Vagina (tissue), 2 donors: Measurements from ENCODE around the gene SLC46A1. TPM values are rescaled to one million over a fixed set of nuclear protein-coding genes. Genes with fewer than 3 reads are reported as not detected.

ENCODE experiments used
- DNase-seq, 2 donors: peaks; one replicate each; pipeline ENCODE4 v3.0.0-alpha.2; 2017; ENCODE audit errors: extremely low spot score in 2 of 2
- H3K27ac ChIP-seq: fragments of 200-600 bp; sonication (generic); one replicate; pipeline ENCODE4 v1.5.1; 2019
- H3K27me3 ChIP-seq: fragments of 200-600 bp; sonication (generic); one replicate; pipeline ENCODE4 v1.5.1; 2019
- H3K36me3 ChIP-seq, 2 donors: fragments of 200-600 bp; sonication (generic); one replicate each; pipeline ENCODE4 v1.5.1; 2017 to 2019
- H3K4me1 ChIP-seq: fragments of 200-600 bp; sonication (generic); one replicate; pipeline ENCODE4 v1.5.1; 2019
- H3K4me3 ChIP-seq, 2 donors: fragments of 200-600 bp; sonication (generic); 1 replicate in 1 of 2; 2 replicates in 1 of 2; pipeline ENCODE4 v1.5.1; 2016 to 2019
- H3K9me3 ChIP-seq: fragments of 200-600 bp; sonication (generic); one replicate; pipeline ENCODE4 v1.5.1; 2019
- POLR2A ChIP-seq, 2 donors: fragments of 450-650 bp; IDR thresholded peaks; one replicate each; pipeline ENCODE4 v1.6.1; 2017; ENCODE audit warnings: antibody characterized with exemption in 2 of 2, mild to moderate bottlenecking in 2 of 2, moderate library complexity in 2 of 2
- POLR2AphosphoS5 ChIP-seq, 2 donors: sonication (generic); formaldehyde crosslinking; IDR thresholded peaks; one replicate each; pipeline ENCODE4 v1.9.0; 2017; ENCODE audit warnings: antibody characterized with exemption in 2 of 2, mild to moderate bottlenecking in 2 of 2, low read depth in 1 of 2; ENCODE audit not compliant: insufficient read depth in 1 of 2
- intact Hi-C: fragments of 100-400 bp; cut with DNase I; formaldehyde crosslinking; loops from one replicate; pipeline ENCODE4 v1.15.1; 2023
- total RNA-seq: library from RNA; depleted of rRNA; stranded (reverse); fragments of >200 nt; gene quantifications from one replicate; pipeline ENCODE4 v1.2.3, GENCODE V29; 2016
- TF ChIP-seq, protein P1 (sequence below), 3 experiments: fragments of 450-650 bp in 2 of 3; fragments of 200-600 bp in 1 of 3; sonication (generic) in 1 of 3; IDR thresholded peaks; one replicate each; pipeline ENCODE4 v1.5.1; 2017 to 2019; ENCODE audit warnings: antibody characterized with exemption in 3 of 3, mild to moderate bottlenecking in 2 of 3, moderate library complexity in 2 of 3

The SLC46A1 gene
- total RNA-seq, 1 donor from 2014 or later = 13.8 TPM

DNA sequence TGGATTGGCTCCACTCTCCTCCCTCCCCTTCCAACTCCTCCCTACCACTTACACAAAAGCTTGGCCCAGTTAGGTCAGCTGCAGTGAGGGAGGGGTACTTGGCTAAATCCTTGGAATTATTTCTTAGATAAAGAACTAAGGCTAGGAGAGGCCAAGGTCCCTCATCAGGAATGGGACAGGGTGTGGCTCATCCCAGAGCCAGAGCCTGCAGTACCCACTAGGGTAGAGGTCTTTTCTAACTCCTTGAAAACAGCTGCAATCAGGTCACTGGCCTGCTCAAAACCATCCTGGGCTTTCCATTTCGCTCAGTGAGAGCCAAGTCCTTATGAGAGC lies 1.9 kb upstream of the SLC46A1 start:
- TF ChIP-seq POLR2A (IDR thresholded peaks at IDR 0.05) = no peak
- no peak for TF ChIP-seq POLR2AphosphoS5 (IDR thresholded peaks at IDR 0.05; ENCODE audit: insufficient read depth in 1 of 2, low read depth in 1 of 2)
- TF ChIP-seq, protein P1, sequence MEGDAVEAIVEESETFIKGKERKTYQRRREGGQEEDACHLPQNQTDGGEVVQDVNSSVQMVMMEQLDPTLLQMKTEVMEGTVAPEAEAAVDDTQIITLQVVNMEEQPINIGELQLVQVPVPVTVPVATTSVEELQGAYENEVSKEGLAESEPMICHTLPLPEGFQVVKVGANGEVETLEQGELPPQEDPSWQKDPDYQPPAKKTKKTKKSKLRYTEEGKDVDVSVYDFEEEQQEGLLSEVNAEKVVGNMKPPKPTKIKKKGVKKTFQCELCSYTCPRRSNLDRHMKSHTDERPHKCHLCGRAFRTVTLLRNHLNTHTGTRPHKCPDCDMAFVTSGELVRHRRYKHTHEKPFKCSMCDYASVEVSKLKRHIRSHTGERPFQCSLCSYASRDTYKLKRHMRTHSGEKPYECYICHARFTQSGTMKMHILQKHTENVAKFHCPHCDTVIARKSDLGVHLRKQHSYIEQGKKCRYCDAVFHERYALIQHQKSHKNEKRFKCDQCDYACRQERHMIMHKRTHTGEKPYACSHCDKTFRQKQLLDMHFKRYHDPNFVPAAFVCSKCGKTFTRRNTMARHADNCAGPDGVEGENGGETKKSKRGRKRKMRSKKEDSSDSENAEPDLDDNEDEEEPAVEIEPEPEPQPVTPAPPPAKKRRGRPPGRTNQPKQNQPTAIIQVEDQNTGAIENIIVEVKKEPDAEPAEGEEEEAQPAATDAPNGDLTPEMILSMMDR (IDR thresholded peaks at IDR 0.05) = no peak
- intact Hi-C loops = no loop called here
- H3K9me3 ChIP-seq = no peaks in the 10 kb centered on the region
- no peaks in the 10 kb centered on the region for H3K36me3 ChIP-seq
- H3K4me3 ChIP-seq = no peak overlapping the region
- H3K27ac ChIP-seq = no peak overlapping the region
- peaks cover 21% of the 10 kb centered on the region for H3K4me1 ChIP-seq
- H3K27me3 ChIP-seq = no peaks in the 10 kb centered on the region
- DNase-seq = no peak

DNA sequence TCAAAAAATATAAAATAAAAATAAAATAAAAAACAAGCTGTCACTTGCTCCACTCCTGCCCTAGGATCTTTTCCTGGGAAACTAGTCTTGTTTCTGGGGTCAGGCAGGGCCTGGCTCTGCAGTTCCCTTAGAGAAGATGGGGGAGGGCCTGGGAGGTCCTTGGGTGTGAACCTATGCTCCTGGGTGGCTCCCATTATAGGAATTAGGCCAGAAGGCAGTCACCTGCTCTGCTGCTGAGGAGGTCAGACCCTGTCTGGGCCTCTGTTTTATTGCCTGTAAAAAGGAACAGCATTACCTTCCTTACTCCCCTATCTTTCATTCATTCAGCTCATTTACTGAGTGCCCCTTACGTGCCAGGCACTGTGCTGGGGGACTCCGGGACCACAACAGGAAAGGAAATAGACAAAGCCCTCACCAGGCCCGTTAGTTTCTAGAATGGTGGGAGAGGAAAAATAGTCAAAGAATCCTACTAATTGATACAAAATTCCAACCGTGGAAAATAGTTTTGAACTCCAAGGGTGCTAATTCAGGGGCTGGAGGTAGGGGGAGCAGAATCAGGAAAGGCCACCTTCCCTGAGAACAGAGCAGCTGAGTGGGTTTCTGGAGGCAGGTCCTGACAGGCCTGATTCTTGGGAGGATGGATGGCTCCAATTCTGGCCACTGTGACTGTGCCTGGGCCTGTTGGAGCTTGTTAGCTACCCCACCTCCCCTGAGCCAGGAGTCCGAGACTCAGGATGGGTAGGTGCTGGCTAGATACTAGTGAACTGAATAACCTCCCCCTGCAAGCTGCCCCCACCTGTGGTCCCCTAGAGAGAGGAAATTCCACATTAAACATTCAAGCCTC lies 1.3 kb upstream of the SLC46A1 start:
- Histone ChIP-seq H3K4me3 (no peak overlapping the region), H3K27ac (no peak overlapping the region), H3K27me3 (no peaks in the 10 kb centered on the region), H3K4me1 (peaks cover 21% of the 10 kb centered on the region), H3K9me3 (no peaks in the 10 kb centered on the region), H3K36me3 (no peaks in the 10 kb centered on the region)
- DNase-seq = no peak
- intact Hi-C loops = no loop called here
- TF ChIP-seq, protein P1 (IDR thresholded peaks at IDR 0.05) = no peak
- TF ChIP-seq POLR2AphosphoS5 (IDR thresholded peaks at IDR 0.05; ENCODE audit: insufficient read depth in 1 of 2, low read depth in 1 of 2) (no peak), POLR2A (IDR thresholded peaks at IDR 0.05) (no peak)

DNA sequence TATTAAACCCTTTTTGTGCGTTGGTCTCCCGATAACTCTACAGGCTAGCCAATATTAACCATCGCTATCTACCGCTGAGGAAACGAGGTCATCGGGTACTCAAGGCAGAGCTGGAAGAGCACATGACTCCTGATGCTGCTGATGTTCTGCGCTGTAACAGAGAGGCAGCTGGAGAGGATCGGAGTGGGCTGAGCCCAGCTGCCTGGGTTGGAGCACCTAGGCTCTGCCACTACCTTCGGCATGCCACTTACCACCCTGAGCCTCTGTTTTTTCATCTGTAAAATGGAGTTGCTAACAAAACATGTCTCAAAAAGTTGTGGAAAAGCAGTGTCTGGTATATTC lies 432 bp upstream of the SLC46A1 start:
- Histone ChIP-seq H3K27ac (no peak overlapping the region), H3K36me3 (no peaks in the 10 kb centered on the region), H3K4me3 (peak overlapping the region; percentile 79 to 81), H3K9me3 (no peaks in the 10 kb centered on the region), H3K4me1 (peaks cover 21% of the 10 kb centered on the region), H3K27me3 (no peaks in the 10 kb centered on the region)
- DNase-seq = no peak
- intact Hi-C loops = no loop called here
- TF ChIP-seq POLR2A (IDR thresholded peaks at IDR 0.05) (no peak), POLR2AphosphoS5 (IDR thresholded peaks at IDR 0.05; ENCODE audit: insufficient read depth in 1 of 2, low read depth in 1 of 2) (no peak)
- TF ChIP-seq, protein P1 (IDR thresholded peaks at IDR 0.05) = no peak

DNA sequence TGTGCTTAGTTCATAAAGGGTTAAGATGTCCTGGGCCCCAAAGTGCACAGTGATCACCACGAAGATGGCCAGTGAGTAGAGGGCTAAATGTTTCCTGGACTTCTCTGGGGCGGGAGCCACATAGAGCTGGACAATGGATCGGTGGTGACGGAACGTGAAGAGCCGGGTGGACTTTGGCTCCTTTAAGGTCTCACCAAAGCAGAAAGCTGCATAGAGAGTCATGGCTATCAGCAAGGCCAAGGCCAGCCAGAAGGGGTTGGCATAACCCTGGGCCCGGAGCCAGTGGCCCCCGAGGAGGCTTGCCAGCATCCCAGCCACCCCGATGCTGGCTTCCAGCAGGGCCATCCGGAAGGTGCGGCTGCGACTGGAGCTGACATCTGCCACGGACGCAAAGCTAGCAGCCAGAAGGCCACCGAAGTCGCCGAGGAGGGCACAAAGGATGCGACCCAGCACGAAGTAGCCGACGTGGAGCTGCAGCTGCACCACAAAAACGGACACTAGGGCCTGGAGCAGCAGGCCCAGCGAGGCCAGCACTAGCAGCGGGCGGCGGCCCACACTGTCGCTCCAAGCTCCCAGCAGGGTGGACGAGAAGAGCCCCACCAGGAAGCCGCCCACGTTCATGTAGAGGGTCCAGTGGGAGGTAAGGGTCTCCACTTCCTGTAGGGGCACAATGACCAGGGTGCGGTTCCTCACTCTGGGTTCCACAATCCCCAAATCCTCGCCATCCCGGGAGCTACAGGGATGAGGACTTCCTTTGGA lies 1.0 kb downstream of the SLC46A1 start:
- intact Hi-C loops = no loop called here
- peaks cover 21% of the 10 kb centered on the region for H3K4me1 ChIP-seq
- no peak overlapping the region for H3K27ac ChIP-seq
- H3K27me3 ChIP-seq = no peaks in the 10 kb centered on the region
- peak overlapping the region; percentile 79 to 81 for H3K4me3 ChIP-seq
- H3K9me3 ChIP-seq = no peaks in the 10 kb centered on the region
- TF ChIP-seq POLR2AphosphoS5 (IDR thresholded peaks at IDR 0.05; ENCODE audit: insufficient read depth in 1 of 2, low read depth in 1 of 2) = no peak
- TF ChIP-seq POLR2A (IDR thresholded peaks at IDR 0.05) = no peak
- TF ChIP-seq, protein P1 (IDR thresholded peaks at IDR 0.05) = no peak
- no peaks in the 10 kb centered on the region for H3K36me3 ChIP-seq
- DNase-seq = no peak

DNA sequence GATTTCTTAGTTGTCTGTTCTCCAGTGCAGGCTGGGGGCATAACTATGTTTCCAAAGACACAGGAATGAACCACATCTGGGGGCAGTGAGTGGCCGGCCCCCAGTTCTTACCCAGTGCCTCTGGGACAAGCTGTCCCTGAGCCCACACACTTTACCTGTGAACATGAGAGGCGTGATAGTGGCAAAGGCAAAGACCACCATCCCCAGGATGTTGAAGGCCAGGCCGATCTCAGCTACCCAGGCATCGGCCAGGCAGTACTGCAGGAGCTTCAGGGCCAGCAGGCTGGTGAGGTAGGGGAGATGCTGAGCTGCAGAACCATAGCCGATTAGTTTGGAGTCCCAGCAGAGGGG lies 1.6 kb downstream of the SLC46A1 start:
- no peaks in the 10 kb centered on the region for H3K36me3 ChIP-seq
- no peak for DNase-seq
- H3K27me3 ChIP-seq = no peaks in the 10 kb centered on the region
- TF ChIP-seq, protein P1 (IDR thresholded peaks at IDR 0.05) = no peak
- no peak for TF ChIP-seq POLR2AphosphoS5 (IDR thresholded peaks at IDR 0.05; ENCODE audit: insufficient read depth in 1 of 2, low read depth in 1 of 2)
- TF ChIP-seq POLR2A (IDR thresholded peaks at IDR 0.05) = no peak
- no peaks in the 10 kb centered on the region for H3K9me3 ChIP-seq
- intact Hi-C loops = no loop called here
- peaks cover 21% of the 10 kb centered on the region for H3K4me1 ChIP-seq
- no peak overlapping the region for H3K4me3 ChIP-seq
- H3K27ac ChIP-seq = no peak overlapping the region
